ENCODE measurements around the gene MOGAT3.
"Not testable (repeated sequence)": the region's sequence is repeated elsewhere in the genome, so short reads cannot be mapped to it uniquely, and the experiment has no call there.

Gene MOGAT3

DNA sequence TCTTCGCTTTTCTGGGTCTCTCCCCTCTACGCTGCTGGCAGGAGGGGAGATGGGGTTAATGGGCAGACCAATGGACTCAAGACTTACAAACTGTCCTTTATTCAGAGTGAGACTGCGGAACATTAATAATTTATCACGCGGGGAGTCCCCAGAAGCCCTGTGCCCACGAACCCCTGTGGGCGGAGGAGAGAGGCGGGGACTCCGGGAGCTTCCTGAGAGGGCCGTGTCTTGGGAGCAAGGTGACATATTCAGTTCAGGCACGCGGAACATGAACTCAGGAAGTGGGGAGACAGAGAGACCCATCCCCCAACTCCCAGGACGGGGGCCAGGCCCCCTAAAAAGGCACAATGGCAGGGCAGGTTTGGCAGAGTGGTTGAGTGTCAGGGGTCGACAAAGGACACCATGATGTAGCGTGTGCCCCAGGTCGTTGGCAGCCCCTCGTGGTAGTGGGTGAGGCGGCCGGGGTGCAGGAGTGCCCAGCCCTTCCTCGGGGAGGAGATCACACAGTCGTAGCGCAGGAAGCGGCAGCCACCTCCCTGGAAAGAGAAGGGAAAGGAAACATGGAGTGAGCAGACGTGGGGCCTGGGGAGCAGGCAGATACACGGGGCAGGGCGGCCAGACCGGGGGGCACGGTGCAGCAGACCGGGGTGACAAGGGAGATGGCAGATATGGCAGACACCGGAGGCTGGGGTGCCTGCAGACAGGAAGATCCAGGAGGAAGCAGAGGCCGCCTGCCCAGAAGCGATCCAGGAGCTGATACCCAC lies 5.2 kb upstream of the MOGAT3 start:
- Mint-ChIP-seq H3K27ac (peak overlapping the region; percentile 58), H3K36me3 (peaks cover 14% of the 10 kb centered on the region), H3K4me1 (peaks cover 16% of the 10 kb centered on the region), H3K9me3 (no peaks in the 10 kb centered on the region), H3K27me3 (peaks cover 34% of the 10 kb centered on the region), H3K4me3 (no peak overlapping the region)
- CTCF ChIA-PET = interaction anchor here (1.4 to 3.1 kb wide), 2 partner anchors 38 to 62 kb away, joined by 3 to 8 read pairs; no protein-coding TSS in a partner anchor
- DNase-seq = no peak

- DNase-seq = peak; percentile 48
- CTCF ChIA-PET = interaction anchor here (0.9 to 3.1 kb wide), 6 partner anchors 12 to 79 kb away, joined by 3 to 8 read pairs (median 3); partner anchors contain the start of genes PLOD3 and ZNHIT1
Measured at GRCh38 chr7:101203740-101204738, 3.2 kb upstream of the MOGAT3 start.

GRCh38 chr7:101202603-101202918 lies 1.7 kb upstream of the MOGAT3 start:
- H3K27me3 Mint-ChIP-seq = peaks cover 61% of the 10 kb centered on the region
- H3K36me3 Mint-ChIP-seq = peaks cover 5% of the 10 kb centered on the region
- peaks cover 25% of the 10 kb centered on the region for H3K4me1 Mint-ChIP-seq
- DNase-seq = no peak
- no peak overlapping the region for H3K4me3 Mint-ChIP-seq
- CTCF ChIA-PET = interaction anchor here (0.8 to 2.1 kb wide), 3 partner anchors 10 to 80 kb away, joined by 3 to 6 read pairs (median 3); no protein-coding TSS in a partner anchor
- H3K9me3 Mint-ChIP-seq = no peaks in the 10 kb centered on the region
- no peak overlapping the region for H3K27ac Mint-ChIP-seq

More at GRCh38 chr7:101203740-101204738, 3.2 kb upstream of the MOGAT3 start:
- Mint-ChIP-seq H3K27ac (peak overlapping the region; percentile 82), H3K4me1 (peaks cover 25% of the 10 kb centered on the region), H3K27me3 (peaks cover 53% of the 10 kb centered on the region), H3K4me3 (peak overlapping the region; percentile 63)
- not testable (repeated sequence) for H3K9me3 Mint-ChIP-seq, H3K36me3 Mint-ChIP-seq

DNA sequence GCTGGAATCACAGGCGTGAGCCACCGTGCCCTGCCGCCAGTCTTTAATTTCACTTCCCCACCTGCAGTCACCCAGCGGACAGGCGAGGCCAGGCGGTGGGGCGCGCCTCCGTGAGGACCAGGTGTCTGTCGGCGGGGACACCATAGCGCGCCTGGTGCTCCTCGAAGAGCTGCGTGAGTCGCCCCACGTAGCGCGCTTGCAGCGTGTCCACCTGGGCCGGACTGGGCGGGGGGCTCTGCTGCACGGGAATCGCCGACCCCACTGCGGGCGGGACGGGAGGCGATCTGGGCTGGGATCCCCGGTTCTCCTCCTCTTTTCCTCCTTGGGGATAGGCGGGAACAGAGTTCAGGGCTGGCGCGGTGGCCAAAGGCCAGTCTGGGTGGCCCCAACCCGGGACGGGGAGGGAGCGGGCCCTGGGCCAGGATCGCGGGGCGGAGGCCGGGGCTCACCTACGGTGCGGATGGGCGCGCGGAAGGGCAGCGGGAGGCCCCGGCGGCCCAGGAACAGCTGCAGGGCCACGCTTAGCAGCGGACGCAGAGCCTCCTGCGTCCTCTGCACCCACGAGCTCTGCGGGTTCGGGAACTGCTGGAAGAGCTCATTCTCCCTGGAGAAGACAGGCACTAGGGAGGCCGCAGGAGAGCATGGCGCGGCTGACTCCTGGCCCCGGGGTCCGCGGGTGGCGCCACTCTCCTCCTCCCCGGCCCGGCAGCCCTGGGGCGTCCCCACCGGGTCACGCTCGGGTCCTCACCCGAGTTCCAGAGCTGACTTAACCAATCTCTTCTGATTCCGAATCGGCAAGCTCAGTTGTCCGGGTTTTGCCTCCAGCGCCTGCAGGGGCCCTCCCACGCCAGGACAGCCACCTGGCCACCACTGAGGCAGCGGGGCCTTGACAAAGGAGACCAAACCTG lies 1.1 kb upstream of the MOGAT3 start:
- CTCF ChIA-PET = interaction anchor here (0.7 to 1.5 kb wide), 3 partner anchors 9 to 42 kb away, joined by 3 read pairs; no protein-coding TSS in a partner anchor
- DNase-seq = no peak
- peaks cover 25% of the 10 kb centered on the region for H3K4me1 Mint-ChIP-seq
- peaks cover 66% of the 10 kb centered on the region for H3K27me3 Mint-ChIP-seq
- H3K36me3 Mint-ChIP-seq = peaks cover 5% of the 10 kb centered on the region
- H3K9me3 Mint-ChIP-seq = no peaks in the 10 kb centered on the region
- H3K4me3 Mint-ChIP-seq = no peak overlapping the region
- no peak overlapping the region for H3K27ac Mint-ChIP-seq

GRCh38 chr7:101200504-101200861 lies 353 bp downstream of the MOGAT3 start:
- Mint-ChIP-seq H3K27me3 (peaks cover 75% of the 10 kb centered on the region), H3K4me1 (peaks cover 25% of the 10 kb centered on the region), H3K9me3 (no peaks in the 10 kb centered on the region), H3K36me3 (no peaks in the 10 kb centered on the region), H3K27ac (no peak overlapping the region), H3K4me3 (no peak overlapping the region)
- no peak for DNase-seq
- CTCF ChIA-PET = interaction anchor here (1.1 to 1.5 kb wide), 2 partner anchors 8 to 9 kb away, joined by 4 to 5 read pairs; no protein-coding TSS in a partner anchor

DNA sequence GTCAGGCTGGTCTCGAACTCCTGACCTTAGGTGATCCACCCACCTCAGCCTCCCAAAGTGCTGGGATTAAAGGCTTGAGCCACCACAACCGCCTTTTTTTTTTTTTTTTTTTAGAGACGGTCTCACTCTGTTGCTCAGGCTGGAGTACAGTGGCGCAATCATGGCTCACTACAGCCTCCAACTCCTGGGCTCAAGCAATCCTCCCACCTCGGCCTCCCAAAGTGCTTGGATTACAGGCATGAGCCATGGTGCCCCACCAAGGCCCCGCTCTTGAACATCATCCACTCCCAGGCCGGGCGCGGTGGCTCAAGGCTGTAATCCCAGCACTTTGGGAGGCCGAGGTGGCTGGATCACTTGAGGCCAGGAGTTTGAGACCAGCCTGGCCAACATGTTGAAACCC lies 1.3 kb downstream of the MOGAT3 start:
- not testable (repeated sequence) for H3K4me3 Mint-ChIP-seq, H3K27ac Mint-ChIP-seq, DNase-seq, H3K9me3 Mint-ChIP-seq, H3K36me3 Mint-ChIP-seq
- Mint-ChIP-seq H3K27me3 (peaks cover 79% of the 10 kb centered on the region), H3K4me1 (peaks cover 25% of the 10 kb centered on the region)
- CTCF ChIA-PET = interaction anchor here (1.5 to 1.8 kb wide), 2 partner anchors 8 to 83 kb away, joined by 4 to 5 read pairs; no protein-coding TSS in a partner anchor

DNA sequence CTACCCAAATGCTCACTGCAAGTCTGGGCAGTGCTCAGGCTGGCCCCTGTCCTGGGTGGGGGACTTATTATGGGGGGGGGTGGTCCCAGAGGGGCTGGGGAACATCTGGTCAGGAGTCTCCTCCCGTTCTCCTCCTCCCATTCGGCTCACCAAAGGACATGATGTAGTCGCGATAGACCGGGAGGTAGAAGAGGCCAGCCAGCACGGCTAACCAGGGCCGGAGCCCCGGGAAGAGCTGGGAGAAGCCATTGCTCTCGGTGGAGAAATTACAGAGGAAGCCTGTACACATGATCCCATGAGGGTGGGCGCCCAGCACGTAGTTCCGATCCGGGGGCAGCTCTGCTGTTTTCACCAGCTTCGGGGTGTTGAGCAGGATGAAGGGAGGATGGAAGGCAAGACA lies 2.4 kb downstream of the MOGAT3 start:
- H3K4me3 Mint-ChIP-seq = no peak overlapping the region
- CTCF ChIA-PET = interaction anchor here (1.8 kb wide), 1 partner anchor 84 kb away, joined by 5 read pairs; no protein-coding TSS in a partner anchor
- no peaks in the 10 kb centered on the region for H3K36me3 Mint-ChIP-seq
- no peak for DNase-seq
- H3K4me1 Mint-ChIP-seq = peaks cover 17% of the 10 kb centered on the region
- H3K27ac Mint-ChIP-seq = no peak overlapping the region
- peaks cover 75% of the 10 kb centered on the region for H3K27me3 Mint-ChIP-seq
- H3K9me3 Mint-ChIP-seq = no peaks in the 10 kb centered on the region

GRCh38 chr7:101197991-101198390 lies 2.8 kb downstream of the MOGAT3 start:
- Mint-ChIP-seq H3K4me3 (no peak overlapping the region), H3K4me1 (peaks cover 16% of the 10 kb centered on the region), H3K36me3 (no peaks in the 10 kb centered on the region), H3K27me3 (peaks cover 70% of the 10 kb centered on the region), H3K27ac (no peak overlapping the region), H3K9me3 (no peaks in the 10 kb centered on the region)
- CTCF ChIA-PET = no interaction called here
- no peak for DNase-seq

- Mint-ChIP-seq H3K36me3 (no peaks in the 10 kb centered on the region), H3K27ac (no peak overlapping the region), H3K4me1 (peaks cover 8% of the 10 kb centered on the region), H3K27me3 (peaks cover 63% of the 10 kb centered on the region), H3K9me3 (no peaks in the 10 kb centered on the region), H3K4me3 (no peak overlapping the region)
- CTCF ChIA-PET = interaction anchor here (3.5 to 8.8 kb wide), 3 partner anchors 55 to 95 kb away, joined by 11 to 150 read pairs (median 34); no protein-coding TSS in a partner anchor
- no peak for DNase-seq
Measured at GRCh38 chr7:101195884-101196283, 5.0 kb downstream of the MOGAT3 start.

DNA sequence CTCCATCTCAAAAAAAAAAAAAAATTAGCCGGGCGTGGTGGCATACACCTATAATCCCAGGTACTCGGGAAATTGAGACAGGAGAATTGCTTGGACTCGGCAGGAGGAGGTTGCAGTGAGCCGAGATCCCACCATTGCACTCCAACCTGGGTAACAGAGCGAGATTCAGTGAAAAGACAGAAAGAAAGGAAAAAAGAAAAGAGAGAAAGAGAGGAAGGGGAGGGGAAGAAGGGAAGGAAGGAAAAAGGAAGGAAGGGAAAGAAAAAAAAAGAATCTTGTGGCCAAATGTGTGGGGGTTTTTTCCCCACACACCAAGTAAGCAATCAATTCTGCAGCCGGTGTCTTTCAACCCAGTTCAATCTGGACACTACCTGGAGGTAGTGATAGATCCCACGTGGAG lies 11.7 kb downstream of the MOGAT3 start:
- Mint-ChIP-seq H3K4me1 (peaks cover 2% of the 10 kb centered on the region), H3K27me3 (peaks cover 40% of the 10 kb centered on the region), H3K9me3 (no peaks in the 10 kb centered on the region), H3K4me3 (no peak overlapping the region), H3K27ac (no peak overlapping the region), H3K36me3 (no peaks in the 10 kb centered on the region)
- CTCF ChIA-PET = interaction anchor here (8.8 kb wide), 1 partner anchor 49 kb away, joined by 150 read pairs; no protein-coding TSS in a partner anchor
- no peak for DNase-seq

- Mint-ChIP-seq H3K27me3 (peaks cover 40% of the 10 kb centered on the region), H3K9me3 (no peaks in the 10 kb centered on the region), H3K4me1 (no peaks in the 10 kb centered on the region), H3K27ac (no peak overlapping the region), H3K4me3 (no peak overlapping the region), H3K36me3 (no peaks in the 10 kb centered on the region)
- CTCF ChIA-PET = interaction anchor here (1.8 kb wide), 1 partner anchor 43 kb away, joined by 10 read pairs; no protein-coding TSS in a partner anchor
- no peak for DNase-seq
Measured at GRCh38 chr7:101186844-101187428, 13.9 kb downstream of the MOGAT3 start.

DNA sequence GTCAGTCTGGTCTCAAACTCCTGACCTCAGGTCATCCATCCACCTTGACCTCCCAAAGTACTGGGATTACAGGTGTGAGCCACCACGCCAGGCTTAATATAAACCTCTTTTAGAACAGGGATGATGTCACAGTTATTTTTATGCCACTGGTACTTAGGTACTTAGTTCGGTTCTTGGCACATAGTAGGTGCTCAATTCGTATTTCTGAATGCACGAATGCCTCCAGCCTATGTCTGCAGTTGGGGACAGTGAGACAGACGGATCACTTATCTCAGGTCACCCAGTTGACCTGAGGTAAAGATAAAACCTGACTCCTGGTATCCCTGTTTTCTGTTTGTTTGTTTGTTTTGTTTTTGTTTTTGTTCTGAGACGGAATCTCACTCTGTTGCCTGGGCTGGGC lies 14.6 kb downstream of the MOGAT3 start:
- Mint-ChIP-seq H3K27ac (no peak overlapping the region), H3K27me3 (peaks cover 43% of the 10 kb centered on the region), H3K4me1 (no peaks in the 10 kb centered on the region), H3K4me3 (no peak overlapping the region), H3K36me3 (no peaks in the 10 kb centered on the region), H3K9me3 (no peaks in the 10 kb centered on the region)
- no peak for DNase-seq
- CTCF ChIA-PET = no interaction called here

- H3K36me3 Mint-ChIP-seq = no peaks in the 10 kb centered on the region
- no peak overlapping the region for H3K4me3 Mint-ChIP-seq
- H3K9me3 Mint-ChIP-seq = no peaks in the 10 kb centered on the region
- no peaks in the 10 kb centered on the region for H3K4me1 Mint-ChIP-seq
- peaks cover 45% of the 10 kb centered on the region for H3K27me3 Mint-ChIP-seq
- CTCF ChIA-PET = interaction anchor here (0.8 to 1.9 kb wide), 2 partner anchors 9 to 41 kb away, joined by 3 to 5 read pairs; no protein-coding TSS in a partner anchor
- no peak overlapping the region for H3K27ac Mint-ChIP-seq
- no peak for DNase-seq
Measured at GRCh38 chr7:101185258-101185839, 15.5 kb downstream of the MOGAT3 start.
